IMR-90 (cell line): ENCODE measurements around the gene SHISA8. TPM values are rescaled to one million over a fixed set of nuclear protein-coding genes. Genes with fewer than 3 reads are reported as not detected.

ENCODE experiments used
- ATAC-seq: fragments of 200-7000 bp; cut with Tn5 transposase; 2 replicates; pipeline ENCODE4 v1.9.1; 2020; ENCODE audit warnings: low read depth, mild to moderate bottlenecking, moderate library complexity
- BruUV-seq: library from RNA; stranded (reverse); fragments of 400-500 nt; replicated peaks from 2 replicates; lab custom pipeline; 2021; lab: Mats Ljungman, UMichigan
- CTCF ChIA-PET: fragments of 300-600 bp; formaldehyde crosslinking; extraction: SDS; loops from one replicate; lab custom pipeline; 2021; ENCODE audit warnings: antibody characterized with exemption; lab: Yijun Ruan, JAX
- POLR2A ChIA-PET: fragments of 300-600 bp; sonication (Branson Sonifier 250); formaldehyde crosslinking; loops from one replicate; lab custom pipeline; 2022; ENCODE audit warnings: antibody characterized with exemption; ENCODE audit not compliant: unreplicated experiment; lab: Charles Lee
- DNase-seq: peaks from one replicate; pipeline ENCODE4 v3.0.0; 2013
- H2AFZ ChIP-seq: replicated peaks from 2 replicates; pipeline ENCODE3; 2013; ENCODE audit warnings: low read length, mild to moderate bottlenecking; ENCODE audit not compliant: poor library complexity
- H2AK5ac ChIP-seq: 2 replicates; pipeline ENCODE4 v1.6.1; 2013; ENCODE audit warnings: low read depth, low read length, inconsistent platforms
- H2AK9ac ChIP-seq: replicated peaks from 2 replicates; pipeline ENCODE3; 2013; ENCODE audit warnings: mild to moderate bottlenecking, low read depth, low read length, moderate library complexity; ENCODE audit not compliant: poor library complexity
- H2BK120ac ChIP-seq: 2 replicates; pipeline ENCODE4 v1.6.1; 2013; ENCODE audit warnings: low read depth, low read length, inconsistent platforms
- H2BK15ac ChIP-seq: 3 replicates; pipeline ENCODE4 v1.6.1; 2013; ENCODE audit warnings: low read depth, low read length, inconsistent platforms
- H2BK20ac ChIP-seq: 2 replicates; pipeline ENCODE4 v1.6.1; 2013; ENCODE audit warnings: low read depth, mild to moderate bottlenecking, inconsistent platforms, low read length, moderate library complexity
- H2BK5ac ChIP-seq: 2 replicates; pipeline ENCODE4 v1.6.1; 2013; ENCODE audit warnings: mild to moderate bottlenecking, low read depth, low read length, inconsistent platforms; ENCODE audit not compliant: poor library complexity, severe bottlenecking
- H3K14ac ChIP-seq: replicated peaks from 2 replicates; pipeline ENCODE4 v1.6.1; 2013; ENCODE audit warnings: low read depth, low read length, inconsistent platforms
- H3K18ac ChIP-seq: 2 replicates; pipeline ENCODE4 v1.6.1; 2013; ENCODE audit warnings: low read depth, low read length, control low read depth
- H3K23ac ChIP-seq: 2 replicates; pipeline ENCODE4 v1.6.1; 2013; ENCODE audit warnings: low read depth, low read length, inconsistent platforms
- H3K27ac ChIP-seq: 2 replicates; pipeline ENCODE4 v1.5.1; 2013; ENCODE audit warnings: mild to moderate bottlenecking, control low read depth, low read length; ENCODE audit not compliant: insufficient read depth
- H3K27me3 ChIP-seq: 2 replicates; pipeline ENCODE4 v1.6.1; 2013; ENCODE audit warnings: low read length; ENCODE audit not compliant: control insufficient read depth, insufficient read depth
- H3K36me3 ChIP-seq: 2 replicates; pipeline ENCODE4 v1.6.1; 2013; ENCODE audit warnings: low read length, mixed read lengths; ENCODE audit not compliant: control insufficient read depth, insufficient read depth
- H3K4ac ChIP-seq: 2 replicates; pipeline ENCODE4 v1.6.1; 2013; ENCODE audit warnings: low read depth, low read length, inconsistent platforms
- H3K4me1 ChIP-seq: 2 replicates; pipeline ENCODE4 v1.6.1; 2013; ENCODE audit warnings: low read length, mixed read lengths; ENCODE audit not compliant: control insufficient read depth, insufficient read depth
- H3K4me2 ChIP-seq: 2 replicates; pipeline ENCODE4 v1.6.1; 2013; ENCODE audit warnings: low read depth, mild to moderate bottlenecking, control low read depth, low read length, moderate library complexity
- H3K4me3 ChIP-seq: 2 replicates; pipeline ENCODE4 v1.5.1; 2013; ENCODE audit warnings: low read depth, mild to moderate bottlenecking, control low read depth, low read length, moderate library complexity; ENCODE audit not compliant: insufficient read depth
- H3K56ac ChIP-seq: 2 replicates; pipeline ENCODE4 v1.6.1; 2013; ENCODE audit warnings: low read length, inconsistent platforms; ENCODE audit not compliant: insufficient read depth; ENCODE audit errors: extremely low read depth
- H3K79me1 ChIP-seq, 2 experiments: 2 replicates each; pipeline ENCODE4 v1.6.1; 2013; ENCODE audit warnings: low read length in 2 of 2, inconsistent platforms in 1 of 2, low read depth in 1 of 2
- H3K9ac ChIP-seq: 2 replicates; pipeline ENCODE4 v1.6.1; 2013; ENCODE audit warnings: low read depth, low read length, control low read depth
- H3K9me1 ChIP-seq: 2 replicates; pipeline ENCODE4 v1.6.1; 2013; ENCODE audit warnings: low read length, inconsistent platforms; ENCODE audit not compliant: insufficient read depth
- H3K9me3 ChIP-seq: 2 replicates; pipeline ENCODE4 v1.6.1; 2013; ENCODE audit warnings: low read length; ENCODE audit not compliant: control insufficient read depth, insufficient read depth
- H4K20me1 ChIP-seq: 2 replicates; pipeline ENCODE4 v1.6.1; 2013; ENCODE audit warnings: low read length, inconsistent platforms; ENCODE audit not compliant: insufficient read depth
- H4K5ac ChIP-seq: 2 replicates; pipeline ENCODE4 v1.6.1; 2013; ENCODE audit warnings: mild to moderate bottlenecking, low read depth, low read length, control low read depth
- H4K8ac ChIP-seq, 2 experiments: 2 replicates each; pipeline ENCODE4 v1.6.1; 2013; ENCODE audit warnings: low read depth in 2 of 2, low read length in 2 of 2, control low read depth in 1 of 2, inconsistent platforms in 1 of 2
- H4K91ac ChIP-seq: 2 replicates; pipeline ENCODE4 v1.6.1; 2013; ENCODE audit warnings: low read depth, low read length, inconsistent platforms; ENCODE audit not compliant: insufficient read depth
- BHLHE40 ChIP-seq: fragments of 150-350 bp; IDR thresholded peaks from 2 replicates; pipeline ENCODE4 v1.6.1; 2016; ENCODE audit warnings: mild to moderate bottlenecking, low read depth, low read length
- CEBPB ChIP-seq: IDR thresholded peaks from 2 replicates; pipeline ENCODE4 v1.6.1; 2012; ENCODE audit warnings: low read depth, low read length, improper control_type of control experiment
- CHD1 ChIP-seq: IDR thresholded peaks from 2 replicates; pipeline ENCODE4 v1.6.1; 2012; ENCODE audit warnings: low read depth, low read length, improper control_type of control experiment
- FOS ChIP-seq: fragments of 150-350 bp; IDR thresholded peaks from 2 replicates; pipeline ENCODE4 v1.6.1; 2016; ENCODE audit warnings: low read depth, low read length
- MAFK ChIP-seq: IDR thresholded peaks from 2 replicates; pipeline ENCODE4 v1.6.1; 2012; ENCODE audit warnings: low read depth, low read length, improper control_type of control experiment
- MAZ ChIP-seq: IDR thresholded peaks from 2 replicates; pipeline ENCODE4 v1.6.1; 2012; ENCODE audit warnings: low read depth, mild to moderate bottlenecking, low read length, improper control_type of control experiment, moderate library complexity, borderline replicate concordance
- MXI1 ChIP-seq: IDR thresholded peaks from 2 replicates; pipeline ENCODE4 v1.6.1; 2012; ENCODE audit warnings: low read depth, mild to moderate bottlenecking, low read length, moderate library complexity, borderline replicate concordance
- NFE2L2 ChIP-seq: fragments of 150-350 bp; IDR thresholded peaks from 2 replicates; pipeline ENCODE4 v1.6.1; 2016; ENCODE audit warnings: low read depth, mild to moderate bottlenecking, low read length
- POLR2A ChIP-seq: IDR thresholded peaks from 2 replicates; pipeline ENCODE4 v1.6.1; 2012; ENCODE audit warnings: mild to moderate bottlenecking, low read depth, low read length
- RAD21 ChIP-seq: IDR thresholded peaks from 2 replicates; pipeline ENCODE4 v1.6.1; 2012; ENCODE audit warnings: low read length, improper control_type of control experiment
- RCOR1 ChIP-seq: IDR thresholded peaks from 2 replicates; pipeline ENCODE4 v1.6.1; 2012; ENCODE audit warnings: mild to moderate bottlenecking, low read length, improper control_type of control experiment; ENCODE audit not compliant: insufficient replicate concordance
- RFX5 ChIP-seq: IDR thresholded peaks from 2 replicates; pipeline ENCODE4 v1.8.0; 2012; ENCODE audit warnings: low read depth, mild to moderate bottlenecking, low read length, moderate library complexity
- SMC3 ChIP-seq: fragments of 150-350 bp; IDR thresholded peaks from 2 replicates; pipeline ENCODE4 v1.6.1; 2016; ENCODE audit warnings: low read depth, mild to moderate bottlenecking, antibody characterized with exemption, low read length, moderate library complexity
- dilution Hi-C: fragments of 300-500 bp; cut with HindIII; formaldehyde crosslinking; loops from one replicate; pipeline ENCODE4 v1.14.3; 2018; ENCODE audit warnings: low sequenced_read_pairs; ENCODE audit not compliant: unreplicated experiment
- in situ Hi-C: fragments of 300-500 bp; cut with MboI; formaldehyde crosslinking; loops from 3 replicates; pipeline ENCODE4 v1.14.3; 2019; ENCODE audit warnings: low sequenced_read_pairs, inconsistent platforms, mixed read lengths
- intact Hi-C: fragments of 100-400 bp; cut with micrococcal nuclease; formaldehyde crosslinking; loops from 2 replicates; pipeline ENCODE4 v1.10.0; 2022
- polyA plus RNA-seq, 3 experiments: library from polyadenylated mRNA; depleted of rRNA; stranded (reverse); fragments of >200 nt; gene quantifications; 2 replicates each; pipeline ENCODE4 v1.2.3, GENCODE V29; 2012; ENCODE audit warnings: low replicate concordance in 1 of 3
- total RNA-seq: library from RNA; depleted of rRNA; stranded (reverse); fragments of >200 nt; gene quantifications from 2 replicates; pipeline ENCODE4 v1.2.3, GENCODE V29; 2012
- TF ChIP-seq, protein P1 (sequence below): fragments of 150-350 bp; IDR thresholded peaks from 2 replicates; pipeline ENCODE4 v1.6.1; 2017; ENCODE audit warnings: mild to moderate bottlenecking, antibody characterized with exemption, low read length, low read depth
- TF ChIP-seq, protein P2 (sequence below): fragments of 150-350 bp; IDR thresholded peaks from 2 replicates; pipeline ENCODE4 v1.6.1; 2016; ENCODE audit warnings: low read depth, mild to moderate bottlenecking, low read length, moderate library complexity, borderline replicate concordance
- TF ChIP-seq, protein P3 (sequence below): conservative IDR thresholded peaks from 2 replicates; pipeline ENCODE4 v1.5.1; 2012; ENCODE audit warnings: mild to moderate bottlenecking, low read depth, low read length, improper control_type of control experiment

The SHISA8 gene
- total and polyA plus RNA-seq, 2 of the 4 experiments (the other 2 are of a cell fraction): not detected

DNA sequence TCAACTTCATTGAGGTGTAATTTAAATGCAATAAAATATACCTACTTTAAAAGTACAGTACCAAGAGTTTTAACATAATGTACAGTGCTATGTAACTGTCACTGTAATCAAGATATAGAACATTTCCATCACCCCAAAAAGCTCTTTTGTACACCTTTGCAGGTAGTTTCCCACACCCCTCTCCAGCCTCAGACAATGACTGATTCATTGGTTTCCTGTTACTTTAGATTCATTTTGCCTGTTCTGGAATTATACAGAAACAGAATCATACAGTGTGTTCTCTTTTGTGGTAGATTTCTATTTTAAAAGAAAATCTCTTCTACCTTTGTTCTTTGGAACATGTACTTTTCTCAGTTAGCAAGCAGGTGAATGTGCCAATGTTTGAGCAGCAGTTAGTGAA, 38.2 kb downstream of the SHISA8 start:
- no peak overlapping the region for H2BK120ac ChIP-seq
- CTCF ChIA-PET: no interaction called here
- POLR2A ChIA-PET: no interaction called here
- in situ Hi-C loops (no loop called here), dilution Hi-C loops (no loop called here), intact Hi-C loops (no loop called here)
- no peak overlapping the region for H4K8ac ChIP-seq
- H3K23ac ChIP-seq: no peak overlapping the region
- H3K4me2 ChIP-seq: no peak overlapping the region
- no peak overlapping the region for H3K14ac ChIP-seq
- H3K27me3 ChIP-seq: no peaks in the 10 kb centered on the region
- H2BK5ac ChIP-seq: no peak overlapping the region
- H4K91ac ChIP-seq: no peak overlapping the region
- no peak overlapping the region for H2BK20ac ChIP-seq
- no peak overlapping the region for H2BK15ac ChIP-seq
- no peaks in the 10 kb centered on the region for H3K9me3 ChIP-seq
- H2AFZ ChIP-seq: no peak overlapping the region
- H3K4me3 ChIP-seq: no peak overlapping the region
- BruUV-seq: no TSS peak
- no peak overlapping the region for H2AK9ac ChIP-seq
- H3K56ac ChIP-seq: no peak overlapping the region
- peaks cover 9% of the 10 kb centered on the region; the same call in 1 of the 2 replicates for H3K9me1 ChIP-seq
- H3K36me3 ChIP-seq: peaks cover 29% of the 10 kb centered on the region
- ATAC-seq (no peak), DNase-seq (no peak)
- peaks cover 5% of the 10 kb centered on the region for H3K4me1 ChIP-seq
- no peak overlapping the region for H3K18ac ChIP-seq
- TF ChIP-seq RFX5 (no peak), NFE2L2 (no peak), MAFK (no peak), BHLHE40 (no peak), POLR2A (no peak), RCOR1 (no peak), RAD21 (no peak), CEBPB (no peak), MAZ (no peak), CHD1 (no peak), FOS (no peak), SMC3 (no peak), MXI1 (no peak)
- TF ChIP-seq, protein P1, sequence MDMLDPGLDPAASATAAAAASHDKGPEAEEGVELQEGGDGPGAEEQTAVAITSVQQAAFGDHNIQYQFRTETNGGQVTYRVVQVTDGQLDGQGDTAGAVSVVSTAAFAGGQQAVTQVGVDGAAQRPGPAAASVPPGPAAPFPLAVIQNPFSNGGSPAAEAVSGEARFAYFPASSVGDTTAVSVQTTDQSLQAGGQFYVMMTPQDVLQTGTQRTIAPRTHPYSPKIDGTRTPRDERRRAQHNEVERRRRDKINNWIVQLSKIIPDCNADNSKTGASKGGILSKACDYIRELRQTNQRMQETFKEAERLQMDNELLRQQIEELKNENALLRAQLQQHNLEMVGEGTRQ: no peak
- TF ChIP-seq, protein P2, sequence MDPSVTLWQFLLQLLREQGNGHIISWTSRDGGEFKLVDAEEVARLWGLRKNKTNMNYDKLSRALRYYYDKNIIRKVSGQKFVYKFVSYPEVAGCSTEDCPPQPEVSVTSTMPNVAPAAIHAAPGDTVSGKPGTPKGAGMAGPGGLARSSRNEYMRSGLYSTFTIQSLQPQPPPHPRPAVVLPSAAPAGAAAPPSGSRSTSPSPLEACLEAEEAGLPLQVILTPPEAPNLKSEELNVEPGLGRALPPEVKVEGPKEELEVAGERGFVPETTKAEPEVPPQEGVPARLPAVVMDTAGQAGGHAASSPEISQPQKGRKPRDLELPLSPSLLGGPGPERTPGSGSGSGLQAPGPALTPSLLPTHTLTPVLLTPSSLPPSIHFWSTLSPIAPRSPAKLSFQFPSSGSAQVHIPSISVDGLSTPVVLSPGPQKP: no peak
- TF ChIP-seq, protein P3, sequence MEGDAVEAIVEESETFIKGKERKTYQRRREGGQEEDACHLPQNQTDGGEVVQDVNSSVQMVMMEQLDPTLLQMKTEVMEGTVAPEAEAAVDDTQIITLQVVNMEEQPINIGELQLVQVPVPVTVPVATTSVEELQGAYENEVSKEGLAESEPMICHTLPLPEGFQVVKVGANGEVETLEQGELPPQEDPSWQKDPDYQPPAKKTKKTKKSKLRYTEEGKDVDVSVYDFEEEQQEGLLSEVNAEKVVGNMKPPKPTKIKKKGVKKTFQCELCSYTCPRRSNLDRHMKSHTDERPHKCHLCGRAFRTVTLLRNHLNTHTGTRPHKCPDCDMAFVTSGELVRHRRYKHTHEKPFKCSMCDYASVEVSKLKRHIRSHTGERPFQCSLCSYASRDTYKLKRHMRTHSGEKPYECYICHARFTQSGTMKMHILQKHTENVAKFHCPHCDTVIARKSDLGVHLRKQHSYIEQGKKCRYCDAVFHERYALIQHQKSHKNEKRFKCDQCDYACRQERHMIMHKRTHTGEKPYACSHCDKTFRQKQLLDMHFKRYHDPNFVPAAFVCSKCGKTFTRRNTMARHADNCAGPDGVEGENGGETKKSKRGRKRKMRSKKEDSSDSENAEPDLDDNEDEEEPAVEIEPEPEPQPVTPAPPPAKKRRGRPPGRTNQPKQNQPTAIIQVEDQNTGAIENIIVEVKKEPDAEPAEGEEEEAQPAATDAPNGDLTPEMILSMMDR: no peak
- no peaks in the 10 kb centered on the region for H3K79me1 ChIP-seq
- H3K27ac ChIP-seq: no peak overlapping the region
- no peak overlapping the region for H3K4ac ChIP-seq
- no peak overlapping the region for H2AK5ac ChIP-seq
- H3K9ac ChIP-seq: no peak overlapping the region
- no peak overlapping the region for H4K5ac ChIP-seq
- no peaks in the 10 kb centered on the region for H4K20me1 ChIP-seq
